ENCODE measurements around the gene CCBE1. TPM values are rescaled to one million over a fixed set of nuclear protein-coding genes. Genes with fewer than 3 reads are reported as not detected.
"Not testable (repeated sequence)": the region's sequence is repeated elsewhere in the genome, so short reads cannot be mapped to it uniquely, and the experiment has no call there.

CCBE1 gene
- total RNA-seq, 2 donors from 2014 or later = 1.00 to 2.9 TPM

DNA sequence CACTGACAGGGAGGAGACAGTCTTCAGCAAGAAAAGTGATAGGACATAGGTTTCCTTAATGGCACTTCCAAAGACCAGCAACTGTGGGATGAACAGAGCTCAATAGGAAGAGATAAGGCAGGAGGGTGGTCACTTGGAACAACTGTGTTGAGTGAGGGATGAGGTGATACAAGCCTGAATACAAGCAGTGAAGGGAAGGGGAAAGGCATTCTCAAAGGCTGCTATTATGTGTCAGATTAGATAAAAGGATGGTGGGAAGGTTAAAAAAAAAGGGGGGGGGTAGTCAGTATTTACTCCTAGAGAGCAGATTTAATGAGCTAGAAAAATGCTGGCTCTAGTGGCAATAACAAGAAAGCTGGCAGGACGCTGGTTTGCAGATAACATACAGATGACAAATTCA is 25.7 kb downstream of the CCBE1 start:
- TF ChIP-seq, protein P1, sequence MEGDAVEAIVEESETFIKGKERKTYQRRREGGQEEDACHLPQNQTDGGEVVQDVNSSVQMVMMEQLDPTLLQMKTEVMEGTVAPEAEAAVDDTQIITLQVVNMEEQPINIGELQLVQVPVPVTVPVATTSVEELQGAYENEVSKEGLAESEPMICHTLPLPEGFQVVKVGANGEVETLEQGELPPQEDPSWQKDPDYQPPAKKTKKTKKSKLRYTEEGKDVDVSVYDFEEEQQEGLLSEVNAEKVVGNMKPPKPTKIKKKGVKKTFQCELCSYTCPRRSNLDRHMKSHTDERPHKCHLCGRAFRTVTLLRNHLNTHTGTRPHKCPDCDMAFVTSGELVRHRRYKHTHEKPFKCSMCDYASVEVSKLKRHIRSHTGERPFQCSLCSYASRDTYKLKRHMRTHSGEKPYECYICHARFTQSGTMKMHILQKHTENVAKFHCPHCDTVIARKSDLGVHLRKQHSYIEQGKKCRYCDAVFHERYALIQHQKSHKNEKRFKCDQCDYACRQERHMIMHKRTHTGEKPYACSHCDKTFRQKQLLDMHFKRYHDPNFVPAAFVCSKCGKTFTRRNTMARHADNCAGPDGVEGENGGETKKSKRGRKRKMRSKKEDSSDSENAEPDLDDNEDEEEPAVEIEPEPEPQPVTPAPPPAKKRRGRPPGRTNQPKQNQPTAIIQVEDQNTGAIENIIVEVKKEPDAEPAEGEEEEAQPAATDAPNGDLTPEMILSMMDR (conservative IDR thresholded peaks at IDR 0.05) = no peak
- H3K27me3 Mint-ChIP-seq (ENCODE audit: insufficient read depth) = peaks cover 27% of the 10 kb centered on the region
- Histone ChIP-seq H3K4me3 (ENCODE audit: low read length) (no peak overlapping the region), H3K27me3 (ENCODE audit: control insufficient read depth, insufficient read depth, low read length, poor library complexity, severe bottlenecking) (peaks cover 15% of the 10 kb centered on the region), H3K4me1 (ENCODE audit: control insufficient read depth, insufficient read depth, low read length) (peaks cover 9% of the 10 kb centered on the region), H3K27ac (ENCODE audit: low read depth, low read length) (no peak overlapping the region), H3K36me3 (ENCODE audit: control insufficient read depth, insufficient read depth, low read length) (no peaks in the 10 kb centered on the region), H3K9me3 (ENCODE audit: control insufficient read depth, low read length) (no peaks in the 10 kb centered on the region), H3K9ac (ENCODE audit: extremely low read depth, low read length, poor library complexity, severe bottlenecking) (no peak overlapping the region)
- no peaks in the 10 kb centered on the region for H3K36me3 Mint-ChIP-seq (ENCODE audit: low read depth)
- H3K9me3 Mint-ChIP-seq = no peaks in the 10 kb centered on the region
- WGBS, 2 experiments (ENCODE audit: insufficient coverage in 1 of 2, insufficient read length in 1 of 2) = 29 to 70% methylated on average over 1 of the region's 1 CpG
- H3K4me1 Mint-ChIP-seq = peaks cover 15% of the 10 kb centered on the region
- H3K27ac Mint-ChIP-seq = no peak overlapping the region
- DNase-seq = no peak
- no peak overlapping the region for H3K4me3 Mint-ChIP-seq

DNA sequence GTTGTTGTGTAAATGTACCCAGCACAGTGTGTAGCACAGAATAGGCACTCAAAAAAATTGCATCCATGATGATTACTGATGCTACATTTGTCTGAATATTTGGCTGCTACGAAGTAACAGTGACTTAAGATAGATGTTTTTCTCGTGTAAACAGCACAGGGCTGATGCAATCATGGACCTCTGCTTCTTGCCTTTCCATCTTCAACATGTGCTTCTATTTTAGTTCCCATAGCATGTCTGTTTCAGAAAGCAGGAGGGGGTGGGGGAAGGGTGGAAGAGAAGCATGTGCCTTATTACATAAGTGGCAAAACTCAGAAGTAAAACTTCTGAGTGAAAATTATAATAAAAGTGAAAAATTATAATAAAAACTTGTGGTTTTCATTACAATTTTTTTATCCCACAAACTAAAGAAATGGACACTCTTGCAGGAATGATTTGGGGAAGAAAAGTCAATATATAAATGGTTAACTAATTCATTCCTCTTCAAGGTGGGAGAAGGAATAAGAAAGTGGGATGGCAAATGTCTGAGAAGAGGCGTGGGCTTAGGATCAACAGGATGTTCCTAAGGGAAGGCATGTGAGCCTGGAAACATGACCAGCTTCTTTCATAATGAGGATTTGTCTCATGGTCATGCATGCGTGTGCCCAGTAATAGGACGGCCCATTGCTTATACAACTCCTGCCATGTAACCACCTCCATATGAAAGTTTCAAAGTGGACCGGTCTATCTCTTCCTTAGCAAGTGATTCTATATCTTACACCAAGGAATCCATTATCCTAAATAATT is 27.2 kb downstream of the CCBE1 start:
- peaks cover 8% of the 10 kb centered on the region for H3K4me1 ChIP-seq (ENCODE audit: control insufficient read depth, insufficient read depth, low read length)
- H3K4me1 Mint-ChIP-seq = peaks cover 15% of the 10 kb centered on the region
- WGBS, 2 experiments (ENCODE audit: insufficient coverage in 1 of 2, insufficient read length in 1 of 2) = 93 to 97% methylated on average over 5 to 6 of the region's 6 CpGs
- no peak overlapping the region for H3K27ac Mint-ChIP-seq
- no peak overlapping the region for H3K9ac ChIP-seq (ENCODE audit: extremely low read depth, low read length, poor library complexity, severe bottlenecking)
- H3K27ac ChIP-seq (ENCODE audit: low read depth, low read length) = no peak overlapping the region
- no peak overlapping the region for H3K4me3 Mint-ChIP-seq
- no peaks in the 10 kb centered on the region for H3K36me3 Mint-ChIP-seq (ENCODE audit: low read depth)
- TF ChIP-seq, protein P1 (conservative IDR thresholded peaks at IDR 0.05) = no peak
- H3K9me3 Mint-ChIP-seq = no peaks in the 10 kb centered on the region
- H3K36me3 ChIP-seq (ENCODE audit: control insufficient read depth, insufficient read depth, low read length) = no peaks in the 10 kb centered on the region
- peaks cover 7% of the 10 kb centered on the region for H3K27me3 ChIP-seq (ENCODE audit: control insufficient read depth, insufficient read depth, low read length, poor library complexity, severe bottlenecking)
- DNase-seq = no peak
- H3K9me3 ChIP-seq (ENCODE audit: control insufficient read depth, low read length) = no peaks in the 10 kb centered on the region
- H3K4me3 ChIP-seq (ENCODE audit: low read length) = no peak overlapping the region
- peaks cover 27% of the 10 kb centered on the region for H3K27me3 Mint-ChIP-seq (ENCODE audit: insufficient read depth)

DNA sequence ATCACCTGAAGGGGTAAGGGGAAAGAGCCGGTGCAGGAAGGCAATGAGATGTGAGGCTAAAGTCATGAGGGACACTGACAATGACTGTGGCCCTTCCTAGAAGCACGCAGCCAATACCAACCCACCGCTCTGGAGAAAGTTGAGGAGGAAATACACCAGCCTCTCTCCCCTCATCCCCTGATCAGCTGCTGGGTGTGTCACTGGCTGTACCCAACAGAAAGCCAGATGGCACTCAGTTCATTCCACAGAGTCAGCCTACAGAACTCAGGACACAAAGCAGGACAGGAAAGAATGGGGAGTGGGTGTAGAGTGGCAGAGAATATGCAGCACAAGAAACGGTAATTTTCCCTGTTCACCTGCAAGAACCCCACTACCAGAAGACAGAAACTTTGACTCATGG is 29.7 kb downstream of the CCBE1 start:
- Mint-ChIP-seq H3K4me1 (peaks cover 19% of the 10 kb centered on the region), H3K36me3 (ENCODE audit: low read depth) (no peaks in the 10 kb centered on the region), H3K27me3 (ENCODE audit: insufficient read depth) (peaks cover 23% of the 10 kb centered on the region), H3K9me3 (no peaks in the 10 kb centered on the region), H3K27ac (no peak overlapping the region), H3K4me3 (no peak overlapping the region)
- no peak for DNase-seq
- Histone ChIP-seq H3K9ac (ENCODE audit: extremely low read depth, low read length, poor library complexity, severe bottlenecking) (no peak overlapping the region), H3K4me3 (ENCODE audit: low read length) (no peak overlapping the region), H3K27ac (ENCODE audit: low read depth, low read length) (no peak overlapping the region), H3K27me3 (ENCODE audit: control insufficient read depth, insufficient read depth, low read length, poor library complexity, severe bottlenecking) (peaks cover 7% of the 10 kb centered on the region), H3K9me3 (ENCODE audit: control insufficient read depth, low read length) (no peaks in the 10 kb centered on the region), H3K4me1 (ENCODE audit: control insufficient read depth, insufficient read depth, low read length) (peaks cover 9% of the 10 kb centered on the region), H3K36me3 (ENCODE audit: control insufficient read depth, insufficient read depth, low read length) (no peaks in the 10 kb centered on the region)
- TF ChIP-seq, protein P1 (conservative IDR thresholded peaks at IDR 0.05) = no peak
- 94 to 100% methylated on average over 1 to 4 of the region's 4 CpGs for WGBS, 2 experiments (ENCODE audit: insufficient coverage in 1 of 2, insufficient read length in 1 of 2)

DNA sequence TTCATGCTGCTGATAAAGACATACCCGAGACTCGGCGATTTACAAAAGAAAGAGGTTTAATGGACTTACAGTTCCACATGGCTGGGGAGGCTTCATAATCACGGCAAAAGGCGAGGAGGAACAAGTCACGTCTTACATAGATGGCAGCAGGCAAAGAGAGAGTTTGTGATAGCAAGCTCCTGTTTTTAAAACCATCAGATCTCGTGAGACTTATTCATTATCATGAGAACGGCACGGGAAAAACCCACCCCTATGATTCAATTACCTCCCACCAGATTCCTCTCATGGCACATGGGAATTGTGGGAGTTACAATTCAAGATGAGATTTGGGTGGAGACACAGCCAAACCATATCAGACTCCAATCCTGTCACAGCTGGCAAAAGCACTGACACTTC is 31.2 kb downstream of the CCBE1 start:
- H3K9me3 ChIP-seq (ENCODE audit: control insufficient read depth, low read length); H3K36me3 Mint-ChIP-seq (ENCODE audit: low read depth); H3K36me3 ChIP-seq (ENCODE audit: control insufficient read depth, insufficient read depth, low read length); H3K4me3 ChIP-seq (ENCODE audit: low read length); H3K27ac ChIP-seq (ENCODE audit: low read depth, low read length); H3K4me1 ChIP-seq (ENCODE audit: control insufficient read depth, insufficient read depth, low read length); H3K9ac ChIP-seq (ENCODE audit: extremely low read depth, low read length, poor library complexity, severe bottlenecking); DNase-seq; H3K27me3 ChIP-seq (ENCODE audit: control insufficient read depth, insufficient read depth, low read length, poor library complexity, severe bottlenecking); H3K4me3 Mint-ChIP-seq; H3K4me1 Mint-ChIP-seq; H3K9me3 Mint-ChIP-seq; H3K27ac Mint-ChIP-seq: not testable (repeated sequence)
- WGBS, 2 experiments (ENCODE audit: insufficient coverage in 1 of 2, insufficient read length in 1 of 2) = 91 to 94% methylated on average over 6 to 9 of the region's 9 CpGs
- H3K27me3 Mint-ChIP-seq (ENCODE audit: insufficient read depth) = peaks cover 21% of the 10 kb centered on the region

Measured in endodermal cell (in vitro differentiated cells).